Activated T-cell treated with anti-CD3 and anti-CD28 coated beads for 24 hours (primary cell): ENCODE results near the gene BMAL1.

Experiments
- DNase-seq: peaks from one replicate; pipeline ENCODE4 v3.0.0-alpha.2; 2020; ENCODE audit warnings: low read depth

BMAL1 gene

DNA sequence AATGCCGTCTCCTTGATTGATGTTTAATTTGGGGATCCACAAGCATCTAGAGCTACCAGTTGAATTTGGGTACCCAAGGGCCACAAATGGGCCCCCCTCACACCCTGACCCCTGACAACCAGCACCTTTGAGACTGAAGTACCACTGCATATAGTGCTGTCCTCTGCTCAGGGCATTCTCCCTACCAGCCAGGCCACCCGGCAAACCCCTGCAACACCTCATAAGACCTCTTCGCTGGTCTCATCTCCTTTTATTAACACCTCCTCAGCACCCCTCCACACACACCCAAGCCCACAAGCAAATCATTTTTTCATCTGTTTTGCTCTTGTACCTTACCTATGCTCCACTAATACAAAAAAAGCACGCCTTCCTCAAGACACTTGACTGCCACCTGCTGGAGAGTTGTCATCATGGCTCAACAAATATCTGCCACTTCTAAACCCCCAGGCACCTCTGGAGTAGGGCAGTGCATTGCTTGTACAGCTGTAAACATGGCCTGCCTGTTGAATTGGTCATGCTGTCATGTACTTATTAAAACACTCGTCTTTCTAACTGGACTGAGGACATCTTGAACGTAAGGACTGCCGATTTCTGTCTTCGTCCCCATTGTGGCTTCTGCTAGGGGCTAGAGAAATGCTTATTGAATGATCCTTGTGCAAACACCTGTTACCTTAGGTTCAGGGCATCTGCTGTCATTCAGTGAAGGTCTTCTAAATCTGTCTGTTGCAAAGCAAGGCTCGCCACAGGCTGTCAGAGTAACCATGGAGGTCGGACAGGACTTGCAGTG is 66.5 kb downstream of the BMAL1 start:
- peak; percentile 66 for DNase-seq

DNA sequence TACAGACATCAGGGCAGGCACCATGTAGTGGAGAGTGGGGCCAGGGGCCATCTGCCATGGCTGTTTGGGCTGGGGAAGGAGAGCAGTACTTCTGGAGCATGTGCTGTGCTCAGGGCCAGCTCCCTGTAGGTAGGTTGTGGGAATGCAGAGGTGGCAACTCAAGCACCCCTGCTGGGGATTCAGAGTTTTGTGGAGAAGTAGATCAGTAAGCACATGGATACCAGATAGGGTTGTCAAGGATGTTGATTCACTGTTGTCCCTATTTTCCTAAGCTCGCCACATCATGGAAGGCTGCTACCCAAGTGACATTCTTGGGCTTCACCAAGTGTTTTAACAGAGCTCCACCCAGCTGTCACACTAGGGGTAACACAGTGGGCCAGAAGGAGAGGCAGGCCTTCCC is 67.2 kb downstream of the BMAL1 start:
- no peak for DNase-seq

DNA sequence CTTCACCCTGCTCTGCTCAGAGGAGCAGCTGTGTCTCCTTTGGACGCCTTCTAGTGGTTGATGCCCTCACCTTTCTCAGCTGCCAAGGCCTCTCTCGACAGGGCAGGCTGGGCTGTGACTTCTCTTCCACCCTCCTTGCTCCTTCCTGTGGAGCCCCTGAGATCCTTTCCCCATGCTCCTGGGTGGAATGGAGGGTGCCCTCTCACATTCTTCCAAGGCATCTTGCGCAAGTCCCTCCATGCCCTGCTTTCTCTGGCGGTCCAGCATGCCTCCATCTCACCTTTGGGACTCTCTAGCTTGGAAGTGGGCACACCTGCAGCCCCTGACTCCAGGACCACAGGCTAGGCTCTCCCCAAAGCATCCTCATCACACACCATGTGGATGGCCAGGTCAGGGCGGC is 68.9 kb downstream of the BMAL1 start:
- DNase-seq: no peak

DNA sequence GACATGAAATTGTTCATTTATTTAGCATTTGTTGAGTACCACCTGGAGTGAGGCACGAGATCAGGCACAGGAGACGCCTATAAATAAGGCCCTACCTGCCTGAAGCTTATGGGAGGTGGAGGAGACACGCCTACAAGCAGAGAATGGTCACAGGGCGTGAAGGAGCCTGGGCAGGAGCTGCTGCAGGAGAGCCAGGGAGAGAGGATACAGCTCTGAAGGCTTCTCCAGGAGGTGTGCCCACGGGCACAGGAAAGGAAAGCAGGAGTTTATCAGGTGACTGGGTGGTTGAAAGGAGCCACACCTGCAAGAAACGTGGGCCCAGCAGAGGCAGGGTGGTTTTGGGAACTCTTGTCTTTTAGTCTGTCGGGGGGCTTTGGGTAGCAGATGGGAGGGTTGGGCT is 70.3 kb downstream of the BMAL1 start:
- DNase-seq: no peak

DNA sequence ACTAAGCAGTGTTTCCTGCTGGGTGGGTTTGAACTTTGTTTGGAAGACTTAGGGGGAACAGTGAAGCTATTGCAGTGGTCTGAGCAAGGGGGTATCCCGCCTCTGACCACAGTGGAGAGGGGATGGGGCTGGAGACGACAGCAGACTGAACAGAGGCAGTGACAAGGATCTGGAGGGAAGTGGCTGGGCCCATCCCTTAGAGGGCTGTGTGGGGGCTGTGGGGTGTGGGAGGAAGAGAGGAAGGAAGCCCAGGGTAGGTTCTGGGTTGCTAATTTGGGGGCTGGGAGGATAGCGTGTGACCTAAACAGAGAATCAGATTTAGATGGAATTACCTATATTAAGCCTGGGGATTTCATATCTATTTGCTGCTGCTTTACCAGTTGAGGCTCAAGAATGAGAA is 70.7 kb downstream of the BMAL1 start:
- DNase-seq: no peak

DNA sequence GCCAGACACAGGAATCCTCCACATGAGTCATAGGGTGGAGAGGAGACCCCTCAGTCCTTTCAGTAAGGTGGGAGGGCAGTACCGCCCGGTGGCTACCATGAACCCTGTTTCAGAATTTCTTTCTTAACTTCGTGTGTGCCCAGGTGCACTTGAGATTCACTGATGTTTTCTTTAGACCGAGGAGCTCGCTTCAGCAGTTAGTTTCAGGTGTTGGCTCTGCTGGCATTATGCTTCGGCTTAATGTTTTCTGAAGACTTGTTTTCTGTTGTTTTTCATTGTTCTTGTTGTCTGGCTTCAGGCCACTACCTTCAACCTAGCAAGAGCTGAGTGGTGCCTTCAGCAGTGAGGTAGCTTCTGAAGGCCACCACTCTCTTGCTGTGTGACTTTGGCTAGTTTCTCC is 71.5 kb downstream of the BMAL1 start:
- no peak for DNase-seq

DNA sequence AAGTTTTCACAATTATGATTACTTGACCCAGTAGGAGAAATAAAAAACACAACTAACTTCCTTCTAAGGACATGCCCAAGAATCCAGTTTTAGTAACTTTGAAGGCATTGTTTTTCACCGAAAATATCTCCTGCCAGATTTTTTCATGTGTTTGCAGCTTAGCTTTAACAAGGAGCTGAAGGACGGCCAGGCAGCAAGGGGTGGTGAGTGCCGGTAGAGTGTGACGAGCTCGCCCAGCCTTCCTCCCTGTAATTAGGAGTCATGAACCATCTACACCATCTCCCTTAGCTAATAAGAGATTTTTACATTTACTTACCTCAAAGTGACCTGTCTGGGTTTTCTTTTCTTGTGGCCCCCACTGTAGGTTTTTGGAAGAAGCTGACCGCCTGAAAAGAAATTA is 72.0 kb downstream of the BMAL1 start:
- no peak for DNase-seq

DNA sequence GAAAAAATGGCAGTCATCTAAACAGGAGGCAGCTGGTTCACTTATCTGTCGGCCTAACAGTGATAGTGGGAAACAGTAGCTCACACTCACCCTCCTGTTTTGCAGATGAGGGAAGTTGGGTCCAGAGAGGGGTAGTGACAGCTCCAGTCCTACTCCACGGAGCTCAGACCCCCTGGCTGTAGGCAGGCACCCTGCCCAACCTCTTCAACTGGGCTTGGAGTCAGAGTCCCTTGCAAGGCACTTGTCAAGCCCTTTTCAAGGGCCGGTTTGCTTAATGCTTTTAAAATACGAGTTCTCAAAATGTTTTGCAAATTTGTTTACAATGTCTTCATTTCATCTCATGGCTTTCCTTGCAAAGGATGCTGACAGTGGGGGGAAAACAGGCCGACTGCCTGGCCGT is 75.1 kb downstream of the BMAL1 start:
- DNase-seq: no peak

DNA sequence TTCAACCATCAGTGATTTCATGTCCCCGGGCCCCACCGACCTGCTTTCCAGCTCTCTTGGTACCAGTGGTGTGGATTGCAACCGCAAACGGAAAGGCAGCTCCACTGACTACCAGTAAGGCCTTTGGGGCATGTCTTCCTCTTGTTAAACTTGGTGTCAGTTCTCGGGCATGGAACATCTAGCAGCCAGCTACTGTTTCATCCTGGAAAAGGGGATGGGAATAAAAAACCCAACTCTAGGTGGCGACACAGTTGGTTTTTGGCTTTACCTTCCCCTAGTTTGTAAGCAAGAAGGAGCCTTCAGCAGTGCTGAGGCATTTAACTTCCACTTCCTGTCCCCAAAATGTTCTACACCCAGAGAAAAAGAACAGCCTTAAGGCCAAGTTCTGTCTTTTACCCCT is 76.7 kb downstream of the BMAL1 start:
- no peak for DNase-seq

DNA sequence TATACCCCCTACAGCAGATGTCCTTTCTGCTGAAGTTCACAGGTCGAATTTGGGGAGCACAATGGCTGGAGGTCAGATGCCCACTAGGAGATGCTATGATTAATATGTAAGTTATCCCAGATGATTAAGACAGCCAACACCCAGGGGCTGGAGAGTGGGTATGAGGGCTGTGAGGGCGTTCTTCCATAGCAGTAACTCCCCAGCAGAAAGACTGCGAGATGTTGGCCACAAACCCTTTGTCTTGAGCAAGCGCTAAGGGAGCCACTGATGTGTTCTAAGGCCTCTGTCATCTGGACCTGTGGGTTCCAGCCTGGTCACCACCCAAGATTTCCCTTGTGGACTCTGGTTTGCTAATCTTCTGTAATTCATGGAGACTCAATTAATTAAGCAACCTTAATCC is 77.6 kb downstream of the BMAL1 start:
- no peak for DNase-seq

DNA sequence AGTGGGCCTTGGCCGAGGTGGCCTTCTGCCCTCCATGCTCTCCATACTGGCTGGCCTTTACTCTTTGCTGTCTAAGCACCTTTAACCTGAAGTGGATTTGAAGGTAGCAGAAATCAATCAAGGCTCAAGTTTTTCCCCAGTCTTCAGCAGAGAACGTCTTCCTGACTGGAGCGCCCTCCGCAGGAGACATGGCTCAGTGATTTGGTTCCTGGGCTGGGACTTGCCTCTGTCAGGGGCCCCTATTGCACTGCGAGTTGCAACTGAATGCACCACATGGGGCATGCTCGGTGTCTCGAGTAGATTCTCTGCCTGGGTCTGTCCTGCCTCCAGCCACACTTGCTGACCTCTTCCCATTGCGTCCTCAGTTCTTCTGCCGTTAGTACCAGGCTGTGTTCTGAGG is 79.6 kb downstream of the BMAL1 start:
- DNase-seq: no peak

DNA sequence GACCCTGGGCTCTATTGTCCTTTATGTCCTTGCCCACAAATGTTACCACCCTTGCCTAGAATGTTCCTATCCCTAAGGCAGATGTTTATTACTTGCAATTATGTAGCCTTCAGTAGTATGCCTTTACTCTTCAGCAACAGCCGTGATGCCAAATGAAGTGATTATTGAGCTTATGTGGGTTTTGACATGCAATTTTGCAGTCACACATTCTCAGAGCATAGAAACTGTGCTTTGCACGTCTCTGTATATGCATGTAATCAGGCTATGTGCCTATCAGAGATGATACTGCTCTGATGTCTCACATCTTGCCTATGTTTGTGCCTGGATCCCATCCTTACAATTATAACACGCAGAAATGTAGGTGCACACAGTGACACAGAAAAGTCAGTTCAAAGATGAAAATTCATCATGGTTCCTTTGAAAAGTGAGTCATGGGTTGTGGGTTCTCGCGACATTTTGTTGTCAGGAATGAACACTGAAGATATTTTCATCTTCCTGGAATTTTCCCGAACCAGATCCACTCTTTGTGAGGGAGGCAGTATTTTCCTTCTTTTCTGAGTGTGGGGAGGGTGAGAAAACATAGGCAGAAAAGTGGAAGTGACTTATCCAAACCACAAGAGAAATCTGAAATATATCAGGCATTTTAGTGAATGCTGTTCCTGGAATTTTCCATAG is 81.1 kb downstream of the BMAL1 start:
- no peak for DNase-seq

DNA sequence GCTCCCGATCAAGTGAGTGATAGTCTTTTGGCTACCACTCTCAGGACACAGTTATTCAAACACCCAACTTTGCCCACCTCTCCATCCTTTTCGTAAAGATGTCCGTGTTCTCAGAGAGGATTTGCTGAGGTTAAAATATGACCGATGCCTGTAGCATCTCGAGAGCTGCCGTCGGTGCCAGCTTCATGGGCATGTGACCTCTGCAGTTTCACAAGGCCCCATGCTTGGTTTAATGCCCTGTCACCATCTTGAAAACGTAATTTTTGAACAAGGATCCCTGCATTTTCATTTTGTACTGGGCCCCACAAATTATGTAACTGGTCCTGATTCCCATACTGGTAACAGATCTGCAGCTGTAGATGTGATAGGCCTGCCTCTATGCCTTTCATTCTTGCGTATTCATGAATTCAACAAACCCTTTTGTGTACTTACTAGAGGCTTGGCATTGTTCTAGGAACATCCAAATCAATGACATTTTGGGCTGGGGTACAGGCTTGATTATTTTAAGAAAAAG is 85.1 kb downstream of the BMAL1 start:
- no peak for DNase-seq

DNA sequence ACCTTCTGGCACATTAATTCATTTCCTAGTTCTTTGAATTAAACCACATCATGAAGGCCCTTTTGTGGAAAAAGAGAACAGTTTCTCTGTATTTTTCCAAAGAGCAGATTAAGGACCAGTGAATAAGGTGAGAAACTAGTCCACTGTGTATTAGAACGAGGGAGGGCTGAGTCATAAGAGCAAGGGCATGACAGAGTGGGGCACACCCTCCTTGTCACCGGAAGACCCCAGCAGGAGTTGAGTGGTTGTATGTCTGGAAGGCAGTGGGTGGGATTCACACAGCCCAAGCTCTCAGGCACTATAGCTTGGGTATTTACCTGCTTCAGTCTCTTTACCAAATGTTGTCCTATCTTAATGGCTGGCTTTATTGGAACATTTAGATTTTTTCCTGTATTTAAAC is 86.8 kb downstream of the BMAL1 start:
- DNase-seq: no peak

DNA sequence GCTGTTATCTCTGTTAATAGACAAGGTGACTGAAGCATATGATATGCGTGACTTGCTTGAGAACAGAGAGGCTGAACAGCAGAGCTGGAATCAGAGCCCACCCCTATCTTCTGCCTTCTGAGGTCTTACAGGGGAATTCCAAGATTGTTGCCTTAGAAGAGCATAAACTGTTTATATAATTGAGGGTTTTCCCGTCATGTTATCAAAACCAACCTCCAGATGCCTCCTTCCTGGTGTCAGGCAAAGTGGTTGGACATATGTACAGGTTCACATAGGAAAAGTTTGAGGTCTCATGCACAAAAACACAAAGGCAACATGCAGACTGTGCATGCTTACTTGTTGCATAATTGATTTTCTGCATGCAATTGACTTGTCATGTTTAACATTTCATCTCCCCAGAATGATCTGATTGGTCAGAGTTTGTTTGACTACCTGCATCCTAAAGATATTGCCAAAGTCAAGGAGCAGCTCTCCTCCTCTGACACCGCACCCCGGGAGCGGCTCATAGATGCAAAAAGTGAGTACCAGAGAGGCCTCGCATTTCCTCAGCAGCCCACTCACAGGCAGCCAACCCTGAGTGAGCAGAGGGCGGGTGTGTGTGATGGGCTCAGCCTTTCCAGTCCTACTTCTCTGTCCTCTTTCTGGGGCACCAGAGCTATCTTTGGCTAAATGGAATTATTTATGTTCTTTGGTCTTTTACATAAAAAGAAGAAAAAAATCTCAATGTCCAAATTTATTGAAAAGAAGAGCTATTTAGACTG is 88.9 kb downstream of the BMAL1 start:
- no peak for DNase-seq

DNA sequence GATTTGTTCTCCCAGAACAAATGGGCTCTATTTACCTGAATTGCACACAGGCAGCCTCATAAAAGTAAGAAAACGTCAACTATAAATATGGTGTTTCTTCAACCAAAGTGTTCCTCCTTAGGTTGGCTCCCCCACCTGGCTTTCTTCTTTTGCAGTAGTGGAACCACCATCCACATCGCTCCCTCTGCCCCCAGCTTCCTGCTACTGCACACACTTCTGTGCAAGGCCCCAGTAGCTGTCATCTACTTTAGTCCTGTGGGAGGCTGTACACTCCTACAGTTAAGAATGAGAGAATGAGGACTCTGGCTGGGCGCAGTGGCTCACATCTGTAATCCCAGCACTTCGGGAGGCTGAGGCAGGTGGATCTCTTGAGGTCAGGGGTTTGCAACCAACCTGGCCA is 89.5 kb downstream of the BMAL1 start:
- no peak for DNase-seq

DNA sequence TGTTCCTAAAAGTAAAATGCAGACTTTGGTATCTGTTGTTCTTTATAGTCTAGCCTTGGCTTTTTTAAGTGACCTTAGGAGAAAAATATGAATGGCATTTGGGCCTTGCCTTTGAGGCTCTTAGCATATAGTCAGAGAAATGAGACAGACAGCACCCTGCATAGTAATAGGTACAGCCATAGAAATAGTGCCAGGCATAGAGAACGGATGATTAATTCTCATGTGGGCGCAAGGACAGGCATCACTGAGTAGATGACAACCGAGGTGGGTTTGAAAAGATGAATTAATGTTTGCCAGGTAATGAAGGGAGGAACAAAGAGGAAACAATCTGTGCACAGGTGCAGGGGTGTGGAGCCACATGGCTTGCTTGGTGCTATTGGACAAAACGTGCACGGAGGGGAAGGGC is 90.5 kb downstream of the BMAL1 start:
- DNase-seq: no peak

DNA sequence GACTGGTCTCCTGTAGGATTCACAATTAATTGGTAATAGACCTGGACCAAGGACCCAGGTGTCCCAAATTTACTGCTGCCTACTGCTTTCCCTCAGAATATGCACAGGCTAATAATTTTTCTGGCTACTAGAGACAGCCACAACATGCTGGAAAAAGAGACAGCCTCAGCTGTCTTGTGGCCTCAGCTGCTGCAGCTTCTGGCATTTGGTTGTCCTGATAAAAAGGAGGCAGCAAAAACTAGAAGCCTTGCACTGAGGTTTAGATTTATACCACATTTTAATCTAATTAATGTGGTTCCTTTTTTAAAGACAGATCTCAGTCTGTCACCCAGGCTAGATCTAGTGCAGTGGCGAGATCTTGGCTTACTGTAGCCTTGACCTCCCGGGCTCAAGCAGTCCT is 95.6 kb downstream of the BMAL1 start:
- no peak for DNase-seq

DNA sequence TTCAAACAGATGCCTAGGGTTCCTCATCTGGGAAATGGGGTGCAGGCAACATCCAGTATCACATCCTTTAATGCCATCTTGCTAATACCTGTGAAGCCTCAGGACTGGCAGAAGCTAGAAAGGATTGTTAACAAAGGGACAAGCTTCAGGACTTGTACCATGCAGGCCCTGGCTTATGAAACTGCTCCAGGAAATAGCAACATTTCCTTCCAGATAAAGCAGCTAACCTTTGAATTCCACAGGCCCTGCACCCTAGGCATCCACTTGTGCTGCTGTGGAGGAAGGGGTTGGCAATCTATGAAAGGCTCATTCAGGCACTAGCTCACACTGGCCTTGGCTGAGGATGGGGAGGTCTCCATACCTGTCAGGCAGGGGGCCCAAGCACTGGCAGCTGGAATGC is 98.2 kb downstream of the BMAL1 start:
- no peak for DNase-seq

DNA sequence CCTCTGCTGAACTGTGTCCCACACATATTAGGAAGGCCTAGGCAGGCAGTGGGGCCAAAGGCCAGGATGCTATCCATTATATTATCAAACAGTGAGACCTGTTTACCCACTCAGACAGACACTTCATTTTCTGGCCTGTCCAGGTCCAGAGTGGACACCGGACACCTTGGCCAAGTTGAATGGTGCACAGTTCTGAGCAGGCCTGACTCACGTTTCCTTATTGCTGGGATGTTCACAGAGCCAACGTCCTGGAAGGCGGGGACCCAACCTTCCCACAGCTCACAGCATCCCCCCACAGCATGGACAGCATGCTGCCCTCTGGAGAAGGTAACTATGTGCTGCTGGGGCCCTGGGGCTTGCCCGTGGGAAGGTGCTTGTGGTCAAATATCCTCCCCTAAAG is 98.8 kb downstream of the BMAL1 start:
- no peak for DNase-seq

DNA sequence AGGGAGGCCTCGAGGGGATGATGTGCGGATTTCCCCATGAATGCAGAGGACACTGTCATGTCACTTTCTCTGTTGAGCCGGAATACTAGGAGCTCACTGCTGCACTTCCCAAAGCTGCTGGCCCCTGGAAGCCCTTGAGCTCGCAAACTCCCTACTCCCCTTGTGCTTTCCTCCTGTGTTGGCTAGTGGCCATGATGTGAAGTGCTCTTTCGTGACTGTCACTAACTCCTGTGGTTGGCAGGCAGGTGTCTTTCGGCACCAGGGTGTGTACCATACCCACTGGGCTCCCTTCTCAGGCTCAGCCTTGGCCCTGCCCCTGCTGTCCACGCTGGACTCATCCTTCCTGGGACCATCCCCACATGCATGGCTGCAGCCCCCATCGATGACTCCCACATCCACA is 99.2 kb downstream of the BMAL1 start:
- DNase-seq: no peak

DNA sequence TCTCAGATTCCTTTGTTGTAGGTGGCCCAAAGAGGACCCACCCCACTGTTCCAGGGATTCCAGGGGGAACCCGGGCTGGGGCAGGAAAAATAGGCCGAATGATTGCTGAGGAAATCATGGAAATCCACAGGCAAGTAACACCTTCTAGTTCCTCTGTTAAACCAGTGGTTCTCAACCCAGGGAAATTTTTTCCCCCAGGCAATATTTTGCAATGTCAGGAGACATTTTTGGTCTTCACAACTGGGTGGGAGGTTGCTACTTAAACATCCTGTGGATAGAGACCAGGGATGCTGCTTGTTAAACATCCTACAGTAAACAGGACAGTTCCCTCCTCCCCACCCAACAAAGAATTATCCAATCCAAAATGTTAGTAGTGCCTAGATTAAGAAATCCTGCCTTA is 100.7 kb downstream of the BMAL1 start:
- no peak for DNase-seq

DNA sequence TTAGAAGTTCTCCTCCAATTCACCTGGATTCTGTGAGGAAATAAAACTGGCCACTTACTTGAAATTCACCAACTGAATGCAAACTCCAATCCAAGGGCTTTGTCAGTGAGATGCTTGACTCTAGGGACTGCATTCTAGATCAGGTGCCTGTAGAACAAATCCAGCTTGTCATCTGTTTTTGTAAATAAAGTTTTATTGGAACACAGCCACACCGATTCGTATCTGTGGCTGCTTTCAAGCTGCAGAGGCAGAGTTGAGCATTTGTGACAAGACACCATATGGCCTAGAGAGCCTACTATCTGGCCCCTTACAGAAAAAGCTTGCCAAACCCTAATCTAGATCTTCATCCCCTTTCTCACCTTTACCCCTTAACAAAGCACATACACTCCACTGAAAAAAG is 103.1 kb downstream of the BMAL1 start:
- DNase-seq: no peak
